SKM-1 treated with dmso at 0.1 percent for 144 hours (cell line): ENCODE measurements around the gene C4A.
"Not testable (repeated sequence)": the region's sequence is repeated elsewhere in the genome, so short reads cannot be mapped to it uniquely, and the experiment has no call there.

ENCODE experiments used
- DNase-seq: peaks from one replicate; lab custom pipeline; 2025; ENCODE audit not compliant: unreplicated experiment; lab: John Stamatoyannopoulos, UW

The C4A gene

DNA sequence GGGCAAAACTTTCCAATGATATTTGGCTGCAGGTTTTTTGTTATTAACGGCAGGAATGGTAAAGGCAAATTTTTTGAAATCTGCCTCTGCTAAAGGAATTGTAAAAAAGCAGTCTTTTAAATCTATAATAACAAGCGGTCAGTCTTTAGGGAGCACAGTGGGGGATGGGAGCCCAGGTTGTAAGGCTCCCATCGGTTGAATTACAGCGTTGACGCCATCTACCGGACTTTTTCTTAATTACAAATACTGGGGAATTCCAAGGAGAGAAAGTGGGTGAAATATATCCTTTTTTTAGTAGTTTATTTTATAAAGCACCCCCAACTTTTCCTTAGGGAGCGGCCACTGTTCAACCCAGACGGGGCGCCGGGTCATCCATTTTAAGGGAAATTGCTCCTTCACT is 40.2 kb downstream of the C4A start:
- DNase-seq = not testable (repeated sequence)

DNA sequence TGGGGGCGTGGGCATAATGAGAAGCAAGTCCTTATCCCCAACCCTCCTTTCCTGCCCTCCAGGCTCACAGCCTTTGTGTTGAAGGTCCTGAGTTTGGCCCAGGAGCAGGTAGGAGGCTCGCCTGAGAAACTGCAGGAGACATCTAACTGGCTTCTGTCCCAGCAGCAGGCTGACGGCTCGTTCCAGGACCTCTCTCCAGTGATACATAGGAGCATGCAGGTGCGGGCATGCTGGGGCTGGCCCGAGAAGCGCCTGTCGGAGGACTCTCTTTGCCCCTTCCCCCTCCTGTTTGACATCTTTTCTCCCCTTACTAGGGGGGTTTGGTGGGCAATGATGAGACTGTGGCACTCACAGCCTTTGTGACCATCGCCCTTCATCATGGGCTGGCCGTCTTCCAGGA is 46.8 kb downstream of the C4A start:
- not testable (repeated sequence) for DNase-seq

DNA sequence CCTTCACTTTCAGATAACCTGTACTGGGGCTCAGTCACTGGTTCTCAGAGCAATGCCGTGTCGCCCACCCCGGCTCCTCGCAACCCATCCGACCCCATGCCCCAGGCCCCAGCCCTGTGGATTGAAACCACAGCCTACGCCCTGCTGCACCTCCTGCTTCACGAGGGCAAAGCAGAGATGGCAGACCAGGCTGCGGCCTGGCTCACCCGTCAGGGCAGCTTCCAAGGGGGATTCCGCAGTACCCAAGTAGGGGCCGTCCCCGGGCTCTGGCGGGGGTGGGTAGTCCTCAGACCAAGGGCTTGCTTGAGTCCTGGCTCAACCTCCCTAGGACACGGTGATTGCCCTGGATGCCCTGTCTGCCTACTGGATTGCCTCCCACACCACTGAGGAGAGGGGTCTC is 47.7 kb downstream of the C4A start:
- not testable (repeated sequence) for DNase-seq

DNA sequence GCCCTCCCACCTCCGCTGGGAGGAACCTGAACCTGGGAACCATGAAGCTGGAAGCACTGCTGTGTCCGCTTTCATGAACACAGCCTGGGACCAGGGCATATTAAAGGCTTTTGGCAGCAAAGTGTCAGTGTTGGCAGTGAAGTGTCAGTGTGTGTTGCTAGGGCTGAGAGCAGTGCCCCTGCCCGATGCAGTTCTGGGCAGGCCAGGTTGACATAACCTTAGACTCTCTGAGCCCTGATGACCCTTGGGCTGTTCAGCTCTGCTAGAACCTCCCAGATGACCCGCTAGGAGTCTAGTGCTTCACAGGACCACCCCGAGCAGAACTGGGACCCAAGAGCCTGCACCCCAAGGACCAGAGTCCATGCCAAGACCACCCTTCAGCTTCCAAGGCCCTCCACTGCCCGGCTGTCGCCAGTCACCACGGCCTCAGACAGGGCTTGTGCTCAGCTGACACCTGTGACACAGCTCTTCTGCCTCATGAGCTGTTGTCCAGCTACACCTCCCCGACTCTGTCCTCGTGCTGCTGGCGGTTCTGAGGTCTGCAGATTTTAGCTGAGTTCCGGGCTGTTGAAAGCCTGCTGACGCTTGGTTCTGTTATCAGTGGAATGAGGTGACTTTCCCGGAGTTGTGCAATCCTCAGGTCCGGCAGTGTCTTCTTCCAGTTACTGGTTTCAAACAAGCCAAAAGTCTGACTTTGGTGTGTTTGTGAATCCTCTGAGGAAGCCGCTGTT is 53.6 kb downstream of the C4A start:
- not testable (repeated sequence) for DNase-seq

DNA sequence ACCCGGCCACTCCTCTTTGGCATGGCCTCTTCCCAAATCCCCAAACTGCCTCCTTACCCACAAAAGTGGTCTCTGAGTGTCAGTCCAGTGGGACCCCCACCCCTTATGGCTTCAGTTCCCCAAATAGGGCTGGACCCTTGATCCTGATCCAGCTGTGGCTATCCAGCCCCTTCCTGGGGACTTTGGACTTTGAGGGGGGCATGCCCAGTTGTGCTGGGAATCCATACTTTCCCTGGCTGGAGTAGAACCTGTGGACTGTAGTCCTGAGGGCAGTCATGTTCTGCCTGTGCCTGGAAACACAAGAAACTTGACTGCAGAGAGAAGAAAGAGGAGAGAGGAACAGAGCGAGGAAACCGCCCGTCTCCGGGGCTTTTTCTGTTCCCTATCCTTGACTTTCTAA is 55.3 kb downstream of the C4A start:
- DNase-seq = not testable (repeated sequence)

DNA sequence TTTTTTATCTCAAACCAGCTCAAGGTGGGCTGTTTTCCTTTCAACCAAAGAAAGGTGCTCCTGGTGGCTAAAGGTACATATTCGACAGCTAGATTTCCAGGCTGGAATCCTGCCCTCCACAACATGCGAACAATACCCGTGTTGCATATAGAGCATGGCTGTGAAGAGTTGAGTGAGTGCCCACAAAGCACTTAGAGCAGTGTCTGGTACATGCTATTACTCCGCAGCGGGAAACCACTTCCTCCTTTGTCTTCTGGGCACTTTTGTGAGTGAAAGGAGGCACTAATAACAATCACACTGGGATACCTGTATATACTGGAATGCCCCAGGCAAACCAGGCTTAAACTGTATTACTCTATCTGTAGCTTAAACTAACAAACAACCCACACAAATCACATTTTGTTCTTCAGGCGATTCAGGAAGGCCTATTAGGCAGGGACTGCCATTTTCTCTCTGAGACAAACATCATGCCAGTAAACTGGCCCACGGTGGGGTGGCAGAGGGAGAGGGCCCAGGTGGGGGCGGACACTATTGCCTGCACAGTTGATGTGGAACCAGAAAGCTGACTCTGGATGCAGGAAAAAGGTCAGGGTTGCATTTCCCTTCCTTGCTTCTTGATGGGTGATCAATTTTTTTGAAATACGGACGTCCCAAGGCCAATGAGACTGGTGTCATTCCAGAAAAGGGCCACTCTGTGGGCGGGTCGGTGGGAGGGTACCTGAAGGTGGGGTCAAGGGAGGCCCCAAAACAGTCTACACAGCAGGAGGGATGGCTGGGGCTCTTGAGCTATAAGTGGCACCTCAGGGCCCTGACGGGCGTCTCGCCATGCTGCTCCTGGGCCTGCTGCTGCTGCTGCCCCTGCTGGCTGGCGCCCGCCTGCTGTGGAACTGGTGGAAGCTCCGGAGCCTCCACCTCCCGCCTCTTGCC is 56.0 kb downstream of the C4A start, which contains the start of gene CYP21A2:
CYP21A2 (plus strand) TSS at position 818 of the 927 bp plus-strand sequence; CDS start at position 826, 8 bp downstream.
- not testable (repeated sequence) for DNase-seq

DNA sequence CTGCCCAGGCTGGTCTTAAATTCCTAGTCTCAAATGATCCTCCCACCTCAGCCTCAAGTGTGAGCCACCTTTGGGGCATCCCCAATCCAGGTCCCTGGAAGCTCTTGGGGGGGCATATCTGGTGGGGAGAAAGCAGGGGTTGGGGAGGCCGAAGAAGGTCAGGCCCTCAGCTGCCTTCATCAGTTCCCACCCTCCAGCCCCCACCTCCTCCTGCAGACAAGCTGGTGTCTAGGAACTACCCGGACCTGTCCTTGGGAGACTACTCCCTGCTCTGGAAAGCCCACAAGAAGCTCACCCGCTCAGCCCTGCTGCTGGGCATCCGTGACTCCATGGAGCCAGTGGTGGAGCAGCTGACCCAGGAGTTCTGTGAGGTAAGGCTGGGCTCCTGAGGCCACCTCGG is 57.0 kb downstream of the C4A start:
- DNase-seq = not testable (repeated sequence)

DNA sequence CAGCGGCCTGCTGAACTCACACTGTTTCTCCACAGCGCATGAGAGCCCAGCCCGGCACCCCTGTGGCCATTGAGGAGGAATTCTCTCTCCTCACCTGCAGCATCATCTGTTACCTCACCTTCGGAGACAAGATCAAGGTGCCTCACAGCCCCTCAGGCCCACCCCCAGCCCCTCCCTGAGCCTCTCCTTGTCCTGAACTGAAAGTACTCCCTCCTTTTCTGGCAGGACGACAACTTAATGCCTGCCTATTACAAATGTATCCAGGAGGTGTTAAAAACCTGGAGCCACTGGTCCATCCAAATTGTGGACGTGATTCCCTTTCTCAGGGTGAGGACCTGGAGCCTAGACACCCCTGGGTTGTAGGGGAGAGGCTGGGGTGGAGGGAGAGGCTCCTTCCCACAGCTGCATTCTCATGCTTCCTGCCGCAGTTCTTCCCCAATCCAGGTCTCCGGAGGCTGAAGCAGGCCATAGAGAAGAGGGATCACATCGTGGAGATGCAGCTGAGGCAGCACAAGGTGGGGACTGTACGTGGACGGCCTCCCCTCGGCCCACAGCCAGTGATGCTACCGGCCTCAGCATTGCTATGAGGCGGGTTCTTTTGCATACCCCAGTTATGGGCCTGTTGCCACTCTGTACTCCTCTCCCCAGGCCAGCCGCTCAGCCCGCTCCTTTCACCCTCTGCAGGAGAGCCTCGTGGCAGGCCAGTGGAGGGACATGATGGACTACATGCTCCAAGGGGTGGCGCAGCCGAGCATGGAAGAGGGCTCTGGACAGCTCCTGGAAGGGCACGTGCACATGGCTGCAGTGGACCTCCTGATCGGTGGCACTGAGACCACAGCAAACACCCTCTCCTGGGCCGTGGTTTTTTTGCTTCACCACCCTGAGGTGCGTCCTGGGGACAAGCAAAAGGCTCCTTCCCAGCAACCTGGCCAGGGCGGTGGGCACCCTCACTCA is 57.7 kb downstream of the C4A start:
- DNase-seq = not testable (repeated sequence)

DNA sequence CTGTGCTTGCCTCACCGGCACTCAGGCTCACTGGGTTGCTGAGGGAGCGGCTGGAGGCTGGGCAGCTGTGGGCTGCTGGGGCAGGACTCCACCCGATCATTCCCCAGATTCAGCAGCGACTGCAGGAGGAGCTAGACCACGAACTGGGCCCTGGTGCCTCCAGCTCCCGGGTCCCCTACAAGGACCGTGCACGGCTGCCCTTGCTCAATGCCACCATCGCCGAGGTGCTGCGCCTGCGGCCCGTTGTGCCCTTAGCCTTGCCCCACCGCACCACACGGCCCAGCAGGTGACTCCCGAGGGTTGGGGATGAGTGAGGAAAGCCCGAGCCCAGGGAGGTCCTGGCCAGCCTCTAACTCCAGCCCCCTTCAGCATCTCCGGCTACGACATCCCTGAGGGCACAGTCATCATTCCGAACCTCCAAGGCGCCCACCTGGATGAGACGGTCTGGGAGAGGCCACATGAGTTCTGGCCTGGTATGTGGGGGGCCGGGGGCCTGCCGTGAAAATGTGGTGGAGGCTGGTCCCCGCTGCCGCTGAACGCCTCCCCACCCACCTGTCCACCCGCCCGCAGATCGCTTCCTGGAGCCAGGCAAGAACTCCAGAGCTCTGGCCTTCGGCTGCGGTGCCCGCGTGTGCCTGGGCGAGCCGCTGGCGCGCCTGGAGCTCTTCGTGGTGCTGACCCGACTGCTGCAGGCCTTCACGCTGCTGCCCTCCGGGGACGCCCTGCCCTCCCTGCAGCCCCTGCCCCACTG is 58.6 kb downstream of the C4A start:
- DNase-seq = not testable (repeated sequence)

DNA sequence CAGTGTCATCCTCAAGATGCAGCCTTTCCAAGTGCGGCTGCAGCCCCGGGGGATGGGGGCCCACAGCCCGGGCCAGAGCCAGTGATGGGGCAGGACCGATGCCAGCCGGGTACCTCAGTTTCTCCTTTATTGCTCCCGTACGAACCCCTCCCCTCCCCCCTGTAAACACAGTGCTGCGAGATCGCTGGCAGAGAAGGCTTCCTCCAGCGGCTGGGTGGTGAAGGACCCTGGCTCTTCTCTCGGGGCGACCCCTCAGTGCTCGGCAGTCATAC is 59.1 kb downstream of the C4A start:
- not testable (repeated sequence) for DNase-seq

DNA sequence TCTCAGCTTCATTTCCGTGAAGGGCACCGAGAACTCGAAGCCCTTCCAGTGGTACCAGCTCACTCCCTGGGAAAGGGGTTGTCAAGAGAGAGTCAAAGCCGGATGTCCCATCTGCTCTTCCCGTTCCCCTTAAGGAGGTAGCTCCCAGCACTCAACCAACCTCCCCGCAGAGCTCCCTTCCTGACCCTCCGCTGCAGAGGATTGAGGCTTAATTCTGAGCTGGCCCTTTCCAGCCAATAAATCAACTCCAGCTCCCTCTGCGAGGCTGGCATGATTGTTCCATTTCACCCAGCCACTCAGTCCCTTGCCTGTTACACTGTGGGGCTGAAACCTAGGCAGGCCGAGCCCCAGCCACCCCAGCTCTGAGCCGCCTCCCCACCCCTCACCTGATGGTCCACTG is 59.5 kb downstream of the C4A start:
- not testable (repeated sequence) for DNase-seq

DNA sequence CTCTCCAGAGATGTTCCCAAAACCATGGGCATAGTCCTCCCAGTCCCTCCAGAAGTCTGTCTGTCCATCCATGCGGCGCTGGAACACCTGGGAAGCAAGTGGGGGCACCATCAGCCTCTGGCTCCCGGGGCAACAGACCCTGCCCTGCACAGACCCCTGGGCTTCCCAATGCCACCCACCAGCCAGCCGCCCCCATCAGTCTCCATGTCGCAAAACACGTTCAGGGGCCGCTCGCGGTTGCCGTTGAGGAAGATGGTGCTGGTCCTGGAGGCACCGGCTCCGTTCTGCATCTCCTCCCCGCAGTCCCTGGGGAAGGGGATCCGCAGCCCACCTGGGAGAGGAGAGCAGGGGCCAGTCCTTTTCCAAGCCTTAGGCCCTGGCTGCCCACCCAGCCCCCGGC is 60.4 kb downstream of the C4A start:
- DNase-seq = not testable (repeated sequence)

DNA sequence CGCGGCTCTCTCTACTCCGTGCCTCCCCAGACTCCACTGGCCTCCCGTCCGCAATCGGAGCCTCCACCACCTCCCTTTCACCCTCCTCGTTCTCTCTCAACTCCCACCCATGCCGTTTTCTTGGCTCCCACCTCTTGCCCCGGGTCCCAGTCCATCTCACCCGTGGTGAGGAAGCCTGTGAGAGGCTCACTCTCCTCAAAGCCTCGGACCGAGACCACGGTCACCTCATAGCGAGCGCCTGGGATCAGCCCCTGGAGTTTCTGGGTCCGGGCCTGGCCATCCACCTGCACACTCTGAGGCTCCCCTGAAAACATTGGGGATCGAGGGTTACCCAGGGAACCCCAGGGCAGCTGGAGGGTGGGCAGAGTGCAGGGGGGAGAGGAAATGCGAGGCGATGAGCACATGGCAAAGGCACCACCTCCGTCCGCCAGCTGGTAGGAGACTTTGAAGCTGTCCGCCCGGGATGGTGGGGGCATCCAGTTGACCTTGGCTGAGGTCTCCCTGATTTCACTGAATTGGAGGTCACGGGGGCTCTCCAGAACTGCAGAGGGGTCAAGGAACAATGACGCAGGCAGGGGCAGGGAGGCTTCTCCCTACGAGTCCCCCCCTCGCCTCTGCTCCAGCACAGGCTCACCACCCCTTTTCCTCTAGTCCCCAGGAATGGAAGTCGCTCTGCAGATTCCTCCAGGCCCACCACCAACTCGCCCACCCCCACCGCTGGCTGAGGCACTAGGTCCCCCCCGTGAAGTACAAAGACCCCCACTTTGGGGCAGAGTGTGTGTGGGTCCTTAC is 61.9 kb downstream of the C4A start:
- not testable (repeated sequence) for DNase-seq

DNA sequence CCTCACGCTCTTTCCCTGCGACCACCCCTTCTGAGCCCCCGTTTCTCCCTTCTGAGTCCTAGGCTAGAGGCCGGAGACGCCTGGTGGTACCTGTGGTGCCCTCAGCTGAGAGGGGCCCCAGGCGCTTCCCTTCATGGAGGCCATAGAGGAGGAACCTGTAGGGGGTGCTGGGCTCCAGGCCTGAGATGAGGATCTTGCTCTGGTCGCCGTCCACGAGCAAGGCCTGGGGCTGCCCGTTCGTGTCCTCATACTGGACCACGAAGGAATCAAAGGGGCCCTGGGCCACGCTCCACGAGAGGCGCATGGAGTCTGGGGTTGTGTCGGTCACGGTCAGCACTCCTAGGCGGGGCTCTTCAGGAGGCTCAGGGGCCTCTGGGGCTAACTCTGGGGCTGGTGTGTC is 63.1 kb downstream of the C4A start:
- DNase-seq = not testable (repeated sequence)

DNA sequence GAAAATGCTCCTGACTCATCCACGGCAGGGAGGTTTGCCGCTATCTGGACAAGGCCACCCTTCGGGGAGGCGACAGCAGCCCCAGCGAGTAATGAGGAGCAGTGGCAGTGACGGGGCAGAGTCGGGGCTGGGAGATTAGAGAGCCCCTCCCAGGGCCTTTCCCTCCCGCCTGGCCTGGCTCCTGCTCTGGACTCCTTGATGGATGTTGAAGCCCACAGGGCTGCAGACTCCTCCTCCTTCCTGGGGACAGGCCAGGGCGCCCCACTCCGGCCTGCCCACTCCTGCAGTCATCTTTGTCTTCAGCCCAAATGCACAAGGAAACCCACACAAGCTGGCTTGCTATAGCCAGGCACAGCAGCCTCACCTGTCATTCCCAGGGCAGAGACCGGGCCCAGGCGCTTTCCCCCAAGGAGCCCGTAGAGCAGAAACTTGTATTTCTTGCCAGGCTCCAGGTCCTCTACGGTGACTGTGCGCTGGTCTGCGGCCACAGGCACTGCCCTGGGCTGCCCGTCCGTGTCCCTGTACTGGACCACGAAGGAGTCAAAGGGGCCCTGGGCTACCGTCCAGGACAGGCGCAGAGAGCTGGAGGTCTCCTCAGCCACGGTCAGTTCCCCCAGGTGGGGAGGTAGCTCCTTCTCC is 64.1 kb downstream of the C4A start:
- DNase-seq = no peak

DNA sequence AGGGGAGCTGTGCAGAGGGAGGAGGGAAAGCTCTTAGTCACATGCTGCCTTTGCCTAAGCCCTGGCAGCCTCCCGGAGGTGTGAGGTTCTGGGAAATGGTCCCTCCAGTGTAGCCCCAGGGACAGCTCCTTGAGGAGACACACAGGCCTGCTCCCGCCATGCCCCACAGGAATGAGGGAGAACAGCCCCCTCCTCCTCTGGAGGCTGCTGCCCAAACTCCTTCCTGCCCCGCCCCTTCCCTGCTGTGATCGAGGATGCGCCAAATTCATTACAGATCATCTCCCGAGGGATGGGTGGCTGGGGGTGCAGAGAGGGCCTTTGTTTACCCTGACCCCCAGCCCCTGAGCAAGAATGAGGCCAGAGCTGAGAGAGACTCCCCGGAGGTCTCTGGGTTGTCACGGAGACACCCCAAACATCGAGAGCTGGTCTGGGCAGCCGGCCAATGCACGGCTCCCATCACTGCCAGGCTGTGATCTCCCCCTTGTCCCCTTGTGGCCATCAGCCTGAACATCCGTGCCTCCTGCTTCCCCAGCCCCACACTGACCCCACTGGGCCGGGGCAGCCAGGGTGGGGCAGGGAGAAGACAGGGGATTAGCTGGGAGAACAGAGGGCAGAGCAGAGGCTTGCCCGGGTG is 64.7 kb downstream of the C4A start:
- no peak for DNase-seq

DNA sequence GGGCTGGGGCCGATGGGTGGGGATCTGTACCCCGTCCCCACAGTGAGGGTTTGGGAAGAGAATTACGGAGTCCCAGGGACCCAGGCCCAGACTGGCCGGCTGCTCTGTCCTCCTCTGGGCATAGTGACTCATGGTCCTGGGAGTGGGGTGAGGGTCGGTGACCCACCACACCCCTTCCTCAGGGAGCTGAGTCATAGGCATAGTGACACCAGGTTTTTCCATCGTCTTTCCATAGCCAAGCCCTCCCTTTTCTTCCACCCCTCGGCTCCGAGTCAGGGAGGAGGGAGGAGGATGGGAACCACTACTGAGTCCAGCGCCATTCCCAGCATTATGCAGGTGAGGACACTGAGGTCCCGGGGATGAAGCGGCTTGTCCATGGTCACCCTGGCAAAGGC is 65.2 kb downstream of the C4A start:
- no peak for DNase-seq

DNA sequence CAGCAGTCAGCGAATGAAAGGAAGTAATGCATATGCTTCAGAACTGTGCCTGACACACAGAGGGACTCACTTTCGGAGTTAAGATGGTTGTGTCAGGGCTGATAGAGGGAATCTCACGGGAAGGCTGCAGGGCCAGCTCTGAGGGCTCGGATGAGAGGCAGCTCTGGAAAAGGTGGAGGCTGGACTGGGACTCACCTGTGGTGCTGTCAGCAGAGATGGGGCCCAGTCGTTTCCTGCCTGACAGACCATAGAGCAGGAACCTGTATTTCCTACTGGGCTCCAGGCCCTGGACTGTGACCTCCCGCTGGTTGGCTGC is 65.6 kb downstream of the C4A start:
- no peak for DNase-seq
